Prostate gland (tissue), 2 donors: ENCODE results near the gene SET. TPM values are rescaled to one million over a fixed set of nuclear protein-coding genes. Genes with fewer than 3 reads are reported as not detected.
"Not testable (repeated sequence)": the region's sequence is repeated elsewhere in the genome, so short reads cannot be mapped to it uniquely, and the experiment has no call there.

Source experiments
- DNase-seq: peaks from one replicate; pipeline ENCODE4 v3.0.0-alpha.2; 2019; ENCODE audit warnings: low spot score
- H3K27ac ChIP-seq, 2 donors: fragments of 200-600 bp; sonication (generic); 2 replicates each; pipeline ENCODE4 v1.5.1; 2017 to 2019
- H3K27me3 ChIP-seq: fragments of 200-600 bp; sonication (generic); replicated peaks from 2 replicates; pipeline ENCODE4 v1.5.1; 2019; ENCODE audit not compliant: insufficient read depth
- H3K36me3 ChIP-seq, 2 donors: fragments of 200-600 bp; sonication (generic); 1 replicate in 1 of 2; 2 replicates in 1 of 2; pipeline versions ENCODE4 v1.5.1 to v1.8.1; 2017 to 2019
- H3K4me1 ChIP-seq: fragments of 200-600 bp; sonication (generic); replicated peaks from 2 replicates; pipeline ENCODE4 v1.5.1; 2019
- H3K4me3 ChIP-seq, 2 donors: fragments of 200-600 bp; sonication (generic); 2 replicates each; pipeline ENCODE4 v1.5.1; 2017 to 2019
- H3K9me3 ChIP-seq: fragments of 200-600 bp; sonication (generic); 2 replicates; pipeline ENCODE4 v1.5.1; 2017
- POLR2A ChIP-seq: fragments of 450-650 bp; IDR thresholded peaks from one replicate; pipeline ENCODE4 v1.6.1; 2016; ENCODE audit warnings: antibody characterized with exemption, mild to moderate bottlenecking
- POLR2AphosphoS5 ChIP-seq: sonication (generic); formaldehyde crosslinking; IDR thresholded peaks from one replicate; pipeline ENCODE4 v1.6.1; 2017; ENCODE audit warnings: antibody characterized with exemption
- WGBS: methylation state at CpG from one replicate; pipeline ENCODE4 v1.1.5; 2018; 5-methylcytosine and 5-hydroxymethylcytosine counted together
- intact Hi-C: fragments of 100-400 bp; cut with DNase I; formaldehyde crosslinking; loops from one replicate; pipeline ENCODE4 v1.14.2; 2022
- total RNA-seq, 2 donors: library from RNA; depleted of rRNA; stranded (reverse); fragments of >200 nt; gene quantifications; one replicate each; pipeline ENCODE4 v1.1.0, GENCODE V29; 2016
- TF ChIP-seq, protein P1 (sequence below), 4 experiments: fragments of 200-600 bp in 2 of 4; fragments of 450-650 bp in 2 of 4; sonication (generic) in 2 of 4; IDR thresholded peaks; 1 replicate in 3 of 4; 2 replicates in 1 of 4; pipeline ENCODE4 v1.5.1; 2016 to 2019; ENCODE audit warnings: antibody characterized with exemption in 4 of 4, mild to moderate bottlenecking in 2 of 4, moderate library complexity in 2 of 4

The SET gene
- total RNA-seq, 2 donors from 2014 or later, result 138 to 150 TPM

DNA sequence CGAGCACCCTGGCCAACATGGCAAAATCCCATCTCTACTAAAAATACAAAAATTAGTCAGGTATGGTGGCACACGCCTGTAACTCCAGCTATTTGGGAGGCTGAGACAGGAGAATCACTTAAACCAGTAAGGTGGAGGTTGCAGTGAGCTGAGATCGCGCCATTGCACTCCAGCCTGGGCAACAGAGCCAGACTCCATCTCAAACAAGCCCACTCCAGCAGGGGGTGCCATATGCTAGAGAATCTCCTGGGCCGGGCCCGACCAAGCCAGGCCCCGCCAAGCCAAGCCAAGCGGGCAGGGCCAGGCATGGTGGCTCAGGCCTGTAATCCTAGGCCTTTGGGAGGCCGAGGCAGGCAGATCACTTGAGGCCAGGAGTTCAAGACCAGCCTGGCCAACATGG, 40.8 kb upstream of the SET start:
- H3K27ac ChIP-seq, H3K36me3 ChIP-seq, H3K9me3 ChIP-seq, H3K4me1 ChIP-seq, intact Hi-C loops, H3K27me3 ChIP-seq, DNase-seq, H3K4me3 ChIP-seq: not testable (repeated sequence)
- 91% methylated on average over 9 of the region's 9 CpGs for WGBS
- TF ChIP-seq, protein P1, sequence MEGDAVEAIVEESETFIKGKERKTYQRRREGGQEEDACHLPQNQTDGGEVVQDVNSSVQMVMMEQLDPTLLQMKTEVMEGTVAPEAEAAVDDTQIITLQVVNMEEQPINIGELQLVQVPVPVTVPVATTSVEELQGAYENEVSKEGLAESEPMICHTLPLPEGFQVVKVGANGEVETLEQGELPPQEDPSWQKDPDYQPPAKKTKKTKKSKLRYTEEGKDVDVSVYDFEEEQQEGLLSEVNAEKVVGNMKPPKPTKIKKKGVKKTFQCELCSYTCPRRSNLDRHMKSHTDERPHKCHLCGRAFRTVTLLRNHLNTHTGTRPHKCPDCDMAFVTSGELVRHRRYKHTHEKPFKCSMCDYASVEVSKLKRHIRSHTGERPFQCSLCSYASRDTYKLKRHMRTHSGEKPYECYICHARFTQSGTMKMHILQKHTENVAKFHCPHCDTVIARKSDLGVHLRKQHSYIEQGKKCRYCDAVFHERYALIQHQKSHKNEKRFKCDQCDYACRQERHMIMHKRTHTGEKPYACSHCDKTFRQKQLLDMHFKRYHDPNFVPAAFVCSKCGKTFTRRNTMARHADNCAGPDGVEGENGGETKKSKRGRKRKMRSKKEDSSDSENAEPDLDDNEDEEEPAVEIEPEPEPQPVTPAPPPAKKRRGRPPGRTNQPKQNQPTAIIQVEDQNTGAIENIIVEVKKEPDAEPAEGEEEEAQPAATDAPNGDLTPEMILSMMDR (IDR thresholded peaks at IDR 0.05), result peak in 2 of 4 experiments; percentile 22 to 23

DNA sequence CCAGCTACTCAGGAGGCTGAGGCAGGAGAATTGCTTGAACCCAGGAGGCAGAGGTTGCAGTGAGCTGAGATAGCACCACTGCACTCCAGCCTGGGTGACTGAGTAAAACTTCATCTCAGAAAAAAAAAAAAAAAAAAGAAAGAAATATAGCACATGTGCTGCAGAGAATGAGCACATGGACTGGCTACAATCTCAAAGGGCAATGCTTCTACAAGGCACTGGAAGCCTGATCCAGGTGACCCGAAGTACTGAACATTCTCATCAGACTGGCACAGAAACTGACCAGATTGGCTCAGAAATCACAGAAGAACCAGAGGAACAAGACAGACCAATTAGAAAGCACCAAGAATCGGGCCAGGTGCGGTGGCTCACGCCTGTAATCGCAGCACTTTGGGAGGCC, 37.2 kb upstream of the SET start:
- Histone ChIP-seq H3K27me3 (no peaks in the 10 kb centered on the region), H3K9me3 (no peaks in the 10 kb centered on the region), H3K27ac (no peak overlapping the region), H3K4me1 (no peaks in the 10 kb centered on the region), H3K4me3 (no peak overlapping the region), H3K36me3 (no peaks in the 10 kb centered on the region)
- TF ChIP-seq POLR2A, result no peak
- no peak for TF ChIP-seq POLR2AphosphoS5
- TF ChIP-seq, protein P1 (IDR thresholded peaks at IDR 0.05), result no peak
- intact Hi-C loops, result no loop called here
- 96% methylated on average over 5 of the region's 5 CpGs for WGBS
- DNase-seq, result no peak

DNA sequence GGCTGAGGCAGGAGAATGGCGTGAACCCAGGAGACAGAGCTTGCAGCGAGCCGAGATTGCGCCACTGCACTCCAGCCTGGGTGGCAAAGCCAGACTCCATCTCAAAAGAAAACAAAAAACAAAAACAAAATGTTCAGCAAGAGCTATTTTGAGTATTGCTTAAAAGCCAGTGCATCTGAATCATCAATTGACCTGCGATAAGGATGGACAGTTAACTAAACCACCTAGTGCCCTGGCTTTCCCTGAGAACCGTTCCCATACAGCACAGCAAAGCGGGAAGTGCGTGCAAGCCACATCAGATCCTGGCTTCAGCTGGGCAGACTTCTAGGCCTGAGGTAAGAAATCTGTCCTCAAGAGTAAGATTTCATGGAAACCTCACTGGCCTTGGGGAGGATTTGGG, 35.1 kb upstream of the SET start:
- no peak overlapping the region for H3K4me3 ChIP-seq
- H3K36me3 ChIP-seq, result no peaks in the 10 kb centered on the region
- H3K4me1 ChIP-seq, result no peaks in the 10 kb centered on the region
- no peaks in the 10 kb centered on the region for H3K27me3 ChIP-seq
- DNase-seq, result no peak
- no peaks in the 10 kb centered on the region for H3K9me3 ChIP-seq
- WGBS, result 97% methylated on average over 8 of the region's 8 CpGs
- H3K27ac ChIP-seq, result no peak overlapping the region
- no peak for TF ChIP-seq POLR2AphosphoS5
- TF ChIP-seq, protein P1 (IDR thresholded peaks at IDR 0.05), result no peak
- TF ChIP-seq POLR2A, result no peak
- intact Hi-C loops, result no loop called here

DNA sequence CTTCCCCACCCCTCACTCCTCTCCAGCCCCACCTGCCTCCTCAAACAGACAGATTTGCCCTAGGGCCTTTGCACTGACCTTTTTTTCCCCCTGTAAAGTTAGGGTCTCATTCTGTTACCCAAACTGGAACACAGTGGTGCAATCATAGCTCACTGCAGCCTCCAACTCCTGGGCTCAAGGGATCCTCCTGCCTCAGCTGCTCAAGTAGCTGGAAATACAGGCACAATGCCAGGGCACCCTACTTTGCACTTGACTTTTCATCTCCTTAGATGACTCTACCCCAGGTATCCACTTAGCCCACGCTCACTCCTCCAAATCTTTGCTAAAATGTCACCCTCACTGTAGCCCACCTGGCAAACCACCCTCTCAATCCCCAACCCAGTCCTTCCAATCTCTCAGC, 34.5 kb upstream of the SET start:
- Histone ChIP-seq H3K27ac (no peak overlapping the region), H3K4me3 (no peak overlapping the region), H3K27me3 (no peaks in the 10 kb centered on the region), H3K9me3 (no peaks in the 10 kb centered on the region), H3K36me3 (no peaks in the 10 kb centered on the region), H3K4me1 (no peaks in the 10 kb centered on the region)
- no peak for DNase-seq
- TF ChIP-seq POLR2AphosphoS5 (no peak), POLR2A (no peak)
- TF ChIP-seq, protein P1 (IDR thresholded peaks at IDR 0.05), result no peak
- 100% methylated on average over 1 of the region's 1 CpG for WGBS
- intact Hi-C loops, result no loop called here

DNA sequence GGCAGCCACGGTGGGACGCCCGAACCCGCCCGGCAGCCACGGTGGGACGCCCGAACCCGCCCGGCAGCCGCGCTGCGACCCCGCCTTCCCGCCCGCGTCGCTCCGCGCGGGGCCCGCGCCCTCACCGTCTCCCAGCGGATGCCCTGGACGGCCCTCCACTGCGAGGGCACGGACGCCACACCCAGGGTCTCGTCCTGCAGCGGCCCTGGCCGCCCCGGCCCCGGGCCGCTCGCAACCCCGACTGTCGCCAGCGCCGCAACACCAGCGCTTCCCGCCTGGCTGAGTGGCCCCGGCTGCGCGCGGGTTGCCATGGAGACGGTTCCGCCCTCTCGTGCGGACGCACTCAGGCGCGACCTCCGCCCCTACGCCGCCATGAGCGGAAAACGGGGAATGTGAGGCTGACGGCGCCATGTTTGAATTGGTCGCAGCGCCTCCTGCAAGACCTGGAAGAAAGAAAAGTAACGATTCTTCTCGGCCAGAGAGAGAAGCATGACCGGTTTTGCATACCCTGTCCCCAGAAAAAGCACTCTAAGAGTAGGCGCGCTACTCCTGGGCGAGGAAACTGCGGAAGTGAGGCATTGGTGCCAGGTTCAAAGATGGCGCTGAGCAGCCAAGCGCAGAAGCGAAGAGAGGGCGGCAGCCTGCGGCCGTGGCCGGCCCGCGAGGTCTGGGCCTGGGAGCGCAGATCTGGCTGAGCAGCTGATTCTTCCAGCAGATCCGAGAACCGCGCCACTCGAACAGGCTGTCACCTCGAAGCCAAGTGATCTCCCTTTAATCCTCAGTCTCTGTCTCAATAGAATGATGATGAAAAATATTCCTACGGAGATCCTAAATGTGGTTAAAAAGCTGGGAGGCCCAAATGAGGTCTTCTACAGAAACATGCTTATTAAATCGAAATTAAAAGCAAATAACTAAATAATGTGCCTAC, 32.3 kb upstream of the SET start, which contains the start of gene DYNC2I2:
TSS of gene DYNC2I2 (minus strand) at position 432 of the 928 bp plus-strand sequence. CDS start at position 311, 121 bp downstream.
- H3K4me1 ChIP-seq, result no peaks in the 10 kb centered on the region
- no peaks in the 10 kb centered on the region for H3K36me3 ChIP-seq
- H3K27me3 ChIP-seq, result no peaks in the 10 kb centered on the region
- DNase-seq, result peak; percentile 95
- peak within 1 kb of the TSS; percentile 95 to 96 for H3K27ac ChIP-seq
- no peaks in the 10 kb centered on the region for H3K9me3 ChIP-seq
- TF ChIP-seq, protein P1 (IDR thresholded peaks at IDR 0.05), result peak in 2 of 4 experiments; percentile 7 to 26
- TF ChIP-seq POLR2AphosphoS5 (peak; percentile 92), POLR2A (peak; percentile 65)
- intact Hi-C loops, result loop anchor here (2.0 kb wide), 1 partner anchor 32 kb away; the partner anchor contains the start of gene SET
- H3K4me3 ChIP-seq, result peak within 1 kb of the TSS; percentile 49 to 88
- under 1% methylated on average over 86 of the region's 86 CpGs for WGBS
